Fibroblast of lung (primary cell): ENCODE measurements around the gene LMO4. TPM values are rescaled to one million over a fixed set of nuclear protein-coding genes. Genes with fewer than 3 reads are reported as not detected.

Experiments
- DNase-seq, 2 donors: peaks; one replicate each; pipeline versions ENCODE4 v3.0.0 to v3.0.0-alpha.2; 2010; ENCODE audit warnings: low read depth in 2 of 2
- H2AFZ ChIP-seq: 2 replicates; pipeline ENCODE4 v1.5.1; 2012; ENCODE audit warnings: low read length, control low read depth, inconsistent platforms
- H3K27ac ChIP-seq: 2 replicates; pipeline ENCODE4 v1.5.1; 2011; ENCODE audit warnings: low read length, control low read depth; ENCODE audit not compliant: insufficient read depth
- H3K27me3 ChIP-seq: 2 replicates; pipeline ENCODE4 v1.5.1; 2011; ENCODE audit warnings: mild to moderate bottlenecking, low read length; ENCODE audit not compliant: control insufficient read depth, insufficient read depth
- H3K36me3 ChIP-seq: 2 replicates; pipeline ENCODE4 v1.5.1; 2011; ENCODE audit warnings: low read length; ENCODE audit not compliant: control insufficient read depth, insufficient read depth
- H3K4me1 ChIP-seq: 2 replicates; pipeline ENCODE4 v1.5.1; 2011; ENCODE audit warnings: low read length; ENCODE audit not compliant: control insufficient read depth, insufficient read depth; ENCODE audit errors: extremely low read depth
- H3K4me2 ChIP-seq: 2 replicates; pipeline ENCODE4 v1.5.1; 2011; ENCODE audit warnings: low read length, control low read depth; ENCODE audit not compliant: insufficient read depth; ENCODE audit errors: extremely low read depth
- H3K4me3 ChIP-seq, 4 experiments: fragments of 200-600 bp in 1 of 4; sonication (generic) in 1 of 4; replicated peaks in 1 of 4; 2 replicates each; pipeline ENCODE4 v1.5.1; 2011 to 2016; ENCODE audit warnings: low read length in 4 of 4, low read depth in 3 of 4, mild to moderate bottlenecking in 3 of 4, control low read depth in 2 of 4, inconsistent platforms in 1 of 4, mixed read lengths in 1 of 4; ENCODE audit not compliant: insufficient read depth in 1 of 4; ENCODE audit errors: control extremely low read depth in 1 of 4
- H3K79me2 ChIP-seq: 2 replicates; pipeline ENCODE4 v1.5.1; 2012; ENCODE audit warnings: mild to moderate bottlenecking, low read length, inconsistent platforms; ENCODE audit not compliant: control insufficient read depth, insufficient read depth
- H3K9ac ChIP-seq: 2 replicates; pipeline ENCODE4 v1.5.1; 2011; ENCODE audit warnings: mild to moderate bottlenecking, low read length, control low read depth; ENCODE audit not compliant: insufficient read depth
- H3K9me3 ChIP-seq: 2 replicates; pipeline ENCODE4 v1.5.1; 2012; ENCODE audit warnings: low read depth, low read length; ENCODE audit not compliant: control insufficient read depth, insufficient read depth
- H4K20me1 ChIP-seq: 2 replicates; pipeline ENCODE4 v1.5.1; 2011; ENCODE audit warnings: low read length; ENCODE audit not compliant: control insufficient read depth, insufficient read depth; ENCODE audit errors: extremely low read depth
- EZH2 ChIP-seq: IDR thresholded peaks from 2 replicates; pipeline ENCODE4 v1.5.1; 2012; ENCODE audit warnings: low read length, control low read depth, mild to moderate bottlenecking; ENCODE audit errors: missing control alignments
- polyA plus RNA-seq, 2 donors: library from polyadenylated mRNA; depleted of rRNA in 1 of 2; stranded (reverse) in 1 of 2; unstranded in 1 of 2; fragments of >200 nt; gene quantifications; 2 replicates each; pipeline ENCODE4 v1.2.1, GENCODE V29; 2011 to 2012; ENCODE audit warnings: missing spikeins in 1 of 2
- total RNA-seq: library from RNA; depleted of rRNA; stranded (reverse); fragments of >200 nt; gene quantifications from 2 replicates; pipeline ENCODE4 v1.2.1, GENCODE V29; 2014
- TF ChIP-seq, protein P1 (sequence below), 2 donors: IDR thresholded peaks in 1 of 2; conservative IDR thresholded peaks in 1 of 2; 1 replicate in 1 of 2; 2 replicates in 1 of 2; pipeline ENCODE4 v1.5.1; 2011 to 2012; ENCODE audit warnings: low read length in 2 of 2, control low read depth in 1 of 2, inconsistent platforms in 1 of 2, low read depth in 1 of 2, mild to moderate bottlenecking in 1 of 2

The LMO4 gene
- total and polyA plus RNA-seq, 2 donors (not counting 1 experiment from before 2014, with no cell fraction given) = 61.9 to 91.4 TPM

GRCh38 chr1:87359586-87359985 lies 30.9 kb downstream of the LMO4 start:
- Histone ChIP-seq H2AFZ (no peak overlapping the region), H3K27ac (no peak overlapping the region), H3K36me3 (no peaks in the 10 kb centered on the region), H3K9me3 (no peaks in the 10 kb centered on the region), H4K20me1 (no peaks in the 10 kb centered on the region), H3K79me2 (no peaks in the 10 kb centered on the region), H3K4me2 (no peak overlapping the region), H3K4me1 (no peaks in the 10 kb centered on the region), H3K27me3 (no peaks in the 10 kb centered on the region), H3K4me3 (no peak overlapping the region), H3K9ac (no peak overlapping the region)
- no peak for DNase-seq
- no peak for TF ChIP-seq EZH2
- TF ChIP-seq, protein P1, sequence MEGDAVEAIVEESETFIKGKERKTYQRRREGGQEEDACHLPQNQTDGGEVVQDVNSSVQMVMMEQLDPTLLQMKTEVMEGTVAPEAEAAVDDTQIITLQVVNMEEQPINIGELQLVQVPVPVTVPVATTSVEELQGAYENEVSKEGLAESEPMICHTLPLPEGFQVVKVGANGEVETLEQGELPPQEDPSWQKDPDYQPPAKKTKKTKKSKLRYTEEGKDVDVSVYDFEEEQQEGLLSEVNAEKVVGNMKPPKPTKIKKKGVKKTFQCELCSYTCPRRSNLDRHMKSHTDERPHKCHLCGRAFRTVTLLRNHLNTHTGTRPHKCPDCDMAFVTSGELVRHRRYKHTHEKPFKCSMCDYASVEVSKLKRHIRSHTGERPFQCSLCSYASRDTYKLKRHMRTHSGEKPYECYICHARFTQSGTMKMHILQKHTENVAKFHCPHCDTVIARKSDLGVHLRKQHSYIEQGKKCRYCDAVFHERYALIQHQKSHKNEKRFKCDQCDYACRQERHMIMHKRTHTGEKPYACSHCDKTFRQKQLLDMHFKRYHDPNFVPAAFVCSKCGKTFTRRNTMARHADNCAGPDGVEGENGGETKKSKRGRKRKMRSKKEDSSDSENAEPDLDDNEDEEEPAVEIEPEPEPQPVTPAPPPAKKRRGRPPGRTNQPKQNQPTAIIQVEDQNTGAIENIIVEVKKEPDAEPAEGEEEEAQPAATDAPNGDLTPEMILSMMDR (conservative IDR thresholded peaks at IDR 0.05 in 1 of 2, IDR thresholded peaks at IDR 0.05 in 1 of 2; ENCODE audit: low read depth in 1 of 2, low read length in 2 of 2) = no peak

DNA sequence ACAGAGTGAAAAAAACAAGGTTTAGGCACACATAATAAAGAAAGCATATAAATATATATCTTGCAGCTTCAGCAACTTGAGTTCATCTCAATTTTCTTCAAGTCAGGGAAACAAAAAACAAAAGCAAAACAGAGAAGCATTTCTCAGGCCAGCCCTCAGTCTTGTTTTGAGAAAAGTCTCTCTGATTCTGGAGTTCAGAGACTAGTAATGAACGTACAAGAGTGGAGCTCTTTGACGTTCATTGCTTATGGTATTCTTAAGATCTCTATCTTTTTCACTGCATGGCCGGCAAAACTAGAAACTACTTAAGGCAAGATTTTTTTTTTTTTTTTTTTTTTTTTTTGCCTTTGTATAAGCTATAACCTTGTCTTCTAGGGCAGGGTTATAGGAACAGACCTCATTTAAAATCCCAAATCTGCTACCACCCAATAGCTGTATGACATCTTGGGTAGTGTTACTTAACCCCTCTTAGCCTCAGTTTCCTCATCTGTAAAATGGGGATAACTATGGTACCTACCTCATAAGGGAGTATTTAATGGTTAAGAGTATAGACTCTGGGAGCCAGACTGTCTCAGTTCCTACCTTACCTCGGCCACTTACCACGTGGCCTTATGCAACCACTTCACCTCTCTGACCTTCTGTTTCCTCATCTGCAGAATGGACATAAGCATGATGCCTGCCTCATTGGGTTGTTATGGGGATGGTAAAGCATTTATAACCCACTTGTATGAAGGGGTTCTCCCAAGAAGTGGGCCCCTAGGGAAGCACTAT lies 33.6 kb downstream of the LMO4 start:
- Histone ChIP-seq H3K79me2 (no peaks in the 10 kb centered on the region), H3K27me3 (no peaks in the 10 kb centered on the region), H3K4me1 (no peaks in the 10 kb centered on the region), H3K36me3 (no peaks in the 10 kb centered on the region), H3K4me3 (no peak overlapping the region), H4K20me1 (no peaks in the 10 kb centered on the region), H3K9ac (no peak overlapping the region), H3K4me2 (no peak overlapping the region), H2AFZ (no peak overlapping the region), H3K27ac (no peak overlapping the region), H3K9me3 (no peaks in the 10 kb centered on the region)
- DNase-seq = no peak
- TF ChIP-seq, protein P1 (conservative IDR thresholded peaks at IDR 0.05 in 1 of 2, IDR thresholded peaks at IDR 0.05 in 1 of 2; ENCODE audit: low read depth in 1 of 2, low read length in 2 of 2) = no peak
- no peak for TF ChIP-seq EZH2

- no peaks in the 10 kb centered on the region for H3K36me3 ChIP-seq
- H3K79me2 ChIP-seq = no peaks in the 10 kb centered on the region
- no peak overlapping the region for H3K27ac ChIP-seq
- H2AFZ ChIP-seq = no peak overlapping the region
- H3K27me3 ChIP-seq = no peaks in the 10 kb centered on the region
- H3K9ac ChIP-seq = no peak overlapping the region
- no peaks in the 10 kb centered on the region for H3K9me3 ChIP-seq
- H3K4me3 ChIP-seq = no peak overlapping the region
- no peaks in the 10 kb centered on the region for H3K4me1 ChIP-seq
- peak in 1 of 2 donors; percentile 18 for DNase-seq
- no peaks in the 10 kb centered on the region for H4K20me1 ChIP-seq
- H3K4me2 ChIP-seq = no peak overlapping the region
- TF ChIP-seq, protein P1 (conservative IDR thresholded peaks at IDR 0.05 in 1 of 2, IDR thresholded peaks at IDR 0.05 in 1 of 2; ENCODE audit: low read depth in 1 of 2, low read length in 2 of 2) = no peak
- TF ChIP-seq EZH2 = no peak
Observed at GRCh38 chr1:87362834-87363426, 34.2 kb downstream of the LMO4 start.
